Loucy (cell line): Measurements from ENCODE around the gene ABCG1.

Experiments
- H2AFZ ChIP-seq: fragments of 200-600 bp; sonication (generic); 2 replicates; pipeline ENCODE4 v1.6.0; 2016; ENCODE audit warnings: antibody characterized with exemption, mild to moderate bottlenecking, low read length, moderate library complexity
- H3F3A ChIP-seq: fragments of 200-600 bp; 2 replicates; pipeline ENCODE4 v1.6.0; 2016; ENCODE audit warnings: antibody characterized with exemption, low read depth, mild to moderate bottlenecking
- H3K27me3 ChIP-seq: fragments of 200-600 bp; sonication (generic); 2 replicates; pipeline ENCODE4 v1.6.1; 2014; ENCODE audit warnings: low read length, mild to moderate bottlenecking; ENCODE audit not compliant: insufficient read depth, poor library complexity, severe bottlenecking
- H3K36me3 ChIP-seq: fragments of 200-600 bp; sonication (generic); 2 replicates; pipeline ENCODE4 v1.6.1; 2016; ENCODE audit warnings: low read length; ENCODE audit not compliant: insufficient read depth
- H3K4me1 ChIP-seq: fragments of 200-600 bp; sonication (generic); 2 replicates; pipeline ENCODE4 v1.5.1; 2014; ENCODE audit warnings: low read length, mild to moderate bottlenecking; ENCODE audit not compliant: insufficient read depth, poor library complexity, severe bottlenecking
- H3K4me2 ChIP-seq: fragments of 200-600 bp; sonication (generic); 2 replicates; pipeline ENCODE4 v1.6.0; 2014; ENCODE audit warnings: antibody characterized with exemption, low read length, low read depth, mild to moderate bottlenecking; ENCODE audit not compliant: poor library complexity, severe bottlenecking
- H3K4me3 ChIP-seq: fragments of 200-600 bp; sonication (generic); 2 replicates; pipeline ENCODE4 v1.5.1; 2014; ENCODE audit warnings: low read length, mild to moderate bottlenecking, mixed read lengths; ENCODE audit not compliant: poor library complexity, severe bottlenecking
- H3K79me2 ChIP-seq: fragments of 200-600 bp; sonication (generic); 2 replicates; pipeline ENCODE4 v1.6.1; 2014; ENCODE audit warnings: low read length; ENCODE audit not compliant: insufficient read depth
- H3K9ac ChIP-seq: fragments of 200-600 bp; sonication (generic); 2 replicates; pipeline ENCODE4 v1.6.0; 2014; ENCODE audit warnings: mild to moderate bottlenecking, low read depth, low read length, moderate library complexity; ENCODE audit not compliant: poor library complexity, severe bottlenecking
- H3K9me2 ChIP-seq: fragments of 200-600 bp; sonication (generic); replicated peaks from 2 replicates; pipeline ENCODE4 v1.6.1; 2016; ENCODE audit warnings: low read depth, low read length, mixed read lengths
- H3K9me3 ChIP-seq: fragments of 200-600 bp; sonication (generic); 2 replicates; pipeline ENCODE4 v1.6.1; 2014; ENCODE audit warnings: mild to moderate bottlenecking, antibody characterized with exemption, low read length, low read depth; ENCODE audit not compliant: insufficient read depth
- H4K20me1 ChIP-seq: fragments of 200-600 bp; sonication (generic); 2 replicates; pipeline ENCODE4 v1.6.0; 2014; ENCODE audit warnings: antibody characterized with exemption, low read length, mild to moderate bottlenecking; ENCODE audit not compliant: insufficient read depth, poor library complexity, severe bottlenecking
- EZH2phosphoT487 ChIP-seq: fragments of 200-600 bp; IDR thresholded peaks from 2 replicates; pipeline ENCODE4 v1.6.1; 2018; ENCODE audit warnings: antibody characterized with exemption, mild to moderate bottlenecking, moderate library complexity, borderline replicate concordance
- TF ChIP-seq, protein P1 (sequence below): fragments of 200-600 bp; sonication (generic); conservative IDR thresholded peaks from 2 replicates; pipeline ENCODE4 v1.5.1; 2014; ENCODE audit warnings: mild to moderate bottlenecking, antibody characterized with exemption, low read length

ABCG1 gene

GRCh38 chr21:42272109-42272962 lies 53.4 kb downstream of the ABCG1 start:
- peaks cover 7% of the 10 kb centered on the region; the same call in 1 of the 2 replicates for H3F3A ChIP-seq
- H4K20me1 ChIP-seq: no peaks in the 10 kb centered on the region

DNA sequence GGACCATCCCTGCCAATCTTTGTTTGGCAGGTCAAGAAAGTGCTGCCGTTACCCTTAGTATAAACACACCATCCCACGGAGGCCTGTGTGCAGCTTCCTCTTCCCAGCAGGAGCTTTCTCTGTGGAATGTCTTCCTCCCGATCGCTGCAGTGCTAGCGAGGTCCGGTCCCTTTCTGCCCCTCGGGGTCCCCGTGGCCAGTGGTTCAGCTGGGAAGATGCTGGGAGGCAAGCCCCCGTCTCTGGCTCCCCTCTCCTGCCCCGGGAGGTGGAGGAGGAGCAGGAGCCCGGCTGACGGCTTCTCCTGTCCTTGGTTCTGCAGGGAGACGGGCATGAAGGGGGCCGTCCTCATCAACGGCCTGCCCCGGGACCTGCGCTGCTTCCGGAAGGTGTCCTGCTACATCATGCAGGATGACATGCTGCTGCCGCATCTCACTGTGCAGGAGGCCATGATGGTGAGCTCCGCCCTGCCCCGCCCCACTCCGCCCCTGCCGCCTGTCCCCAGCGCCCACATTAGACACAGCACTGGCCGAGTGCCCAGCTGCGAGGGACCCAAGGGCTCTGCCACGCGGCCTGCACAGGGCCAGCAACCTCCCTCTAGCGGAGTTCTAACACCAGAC lies 54.2 kb downstream of the ABCG1 start:
- H3K36me3 ChIP-seq: peaks cover 56% of the 10 kb centered on the region; the same call in 1 of the 2 replicates
- H3K4me2 ChIP-seq: no peak overlapping the region
- no peak for TF ChIP-seq EZH2phosphoT487
- TF ChIP-seq, protein P1, sequence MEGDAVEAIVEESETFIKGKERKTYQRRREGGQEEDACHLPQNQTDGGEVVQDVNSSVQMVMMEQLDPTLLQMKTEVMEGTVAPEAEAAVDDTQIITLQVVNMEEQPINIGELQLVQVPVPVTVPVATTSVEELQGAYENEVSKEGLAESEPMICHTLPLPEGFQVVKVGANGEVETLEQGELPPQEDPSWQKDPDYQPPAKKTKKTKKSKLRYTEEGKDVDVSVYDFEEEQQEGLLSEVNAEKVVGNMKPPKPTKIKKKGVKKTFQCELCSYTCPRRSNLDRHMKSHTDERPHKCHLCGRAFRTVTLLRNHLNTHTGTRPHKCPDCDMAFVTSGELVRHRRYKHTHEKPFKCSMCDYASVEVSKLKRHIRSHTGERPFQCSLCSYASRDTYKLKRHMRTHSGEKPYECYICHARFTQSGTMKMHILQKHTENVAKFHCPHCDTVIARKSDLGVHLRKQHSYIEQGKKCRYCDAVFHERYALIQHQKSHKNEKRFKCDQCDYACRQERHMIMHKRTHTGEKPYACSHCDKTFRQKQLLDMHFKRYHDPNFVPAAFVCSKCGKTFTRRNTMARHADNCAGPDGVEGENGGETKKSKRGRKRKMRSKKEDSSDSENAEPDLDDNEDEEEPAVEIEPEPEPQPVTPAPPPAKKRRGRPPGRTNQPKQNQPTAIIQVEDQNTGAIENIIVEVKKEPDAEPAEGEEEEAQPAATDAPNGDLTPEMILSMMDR: no peak
- H3K4me3 ChIP-seq: no peak overlapping the region
- no peaks in the 10 kb centered on the region for H3K27me3 ChIP-seq
- no peak overlapping the region for H2AFZ ChIP-seq
- H4K20me1 ChIP-seq: no peaks in the 10 kb centered on the region
- 0 out of 2 replicates have a peak, but pooled peaks cover 7% of the 10 kb centered on the region for H3K79me2 ChIP-seq
- no peaks in the 10 kb centered on the region for H3K9me2 ChIP-seq
- H3K9ac ChIP-seq: no peak overlapping the region
- no peaks in the 10 kb centered on the region for H3K9me3 ChIP-seq
- peaks cover 15% of the 10 kb centered on the region for H3K4me1 ChIP-seq
- 0 out of 2 replicates have a peak, but pooled peaks cover 4% of the 10 kb centered on the region for H3F3A ChIP-seq

More at GRCh38 chr21:42272109-42272962, 53.4 kb downstream of the ABCG1 start:
- Histone ChIP-seq H3K9ac (no peak overlapping the region), H3K27me3 (no peaks in the 10 kb centered on the region), H2AFZ (no peak overlapping the region), H3K79me2 (peaks cover 14% of the 10 kb centered on the region), H3K9me3 (no peaks in the 10 kb centered on the region), H3K36me3 (peaks cover 49% of the 10 kb centered on the region; the same call in 1 of the 2 replicates), H3K9me2 (no peaks in the 10 kb centered on the region), H3K4me1 (peaks cover 23% of the 10 kb centered on the region), H3K4me2 (no peak overlapping the region), H3K4me3 (no peak overlapping the region)
- TF ChIP-seq EZH2phosphoT487: no peak
- TF ChIP-seq, protein P1: no peak

- TF ChIP-seq, protein P1: no peak
- no peak for TF ChIP-seq EZH2phosphoT487
- no peak overlapping the region for H3K9ac ChIP-seq
- peaks cover 85% of the 10 kb centered on the region; the same call in 1 of the 2 replicates for H3K36me3 ChIP-seq
- H3F3A ChIP-seq: no peaks in the 10 kb centered on the region
- no peaks in the 10 kb centered on the region for H4K20me1 ChIP-seq
- no peaks in the 10 kb centered on the region for H3K79me2 ChIP-seq
- no peak overlapping the region for H3K4me2 ChIP-seq
- H3K9me3 ChIP-seq: no peaks in the 10 kb centered on the region
- H3K4me3 ChIP-seq: no peak overlapping the region
- H3K4me1 ChIP-seq: no peaks in the 10 kb centered on the region
- H3K9me2 ChIP-seq: no peaks in the 10 kb centered on the region
- H2AFZ ChIP-seq: no peak overlapping the region
- H3K27me3 ChIP-seq: no peaks in the 10 kb centered on the region
These were observed 57.1 kb downstream of the ABCG1 start for GRCh38 chr21:42276076-42276475.
